Large intestine (tissue), 3 donors: ENCODE measurements around the gene KIF15. TPM values are rescaled to one million over a fixed set of nuclear protein-coding genes. Genes with fewer than 3 reads are reported as not detected.
"Not testable (repeated sequence)": the region's sequence is repeated elsewhere in the genome, so short reads cannot be mapped to it uniquely, and the experiment has no call there.

Source experiments
- DNase-seq, 2 donors: peaks; one replicate each; pipeline versions ENCODE4 v3.0.0 to v3.0.0-alpha.2; 2013
- H3K27ac ChIP-seq: one replicate; pipeline ENCODE4 v1.5.1; 2013; ENCODE audit warnings: low read length
- H3K27me3 ChIP-seq: 2 replicates; pipeline ENCODE4 v1.6.1; 2013; ENCODE audit warnings: low read length; ENCODE audit not compliant: control insufficient read depth, insufficient read depth
- H3K36me3 ChIP-seq: 2 replicates; pipeline ENCODE4 v1.6.1; 2013; ENCODE audit warnings: low read length; ENCODE audit not compliant: control insufficient read depth, insufficient read depth
- H3K4me1 ChIP-seq: one replicate; pipeline ENCODE4 v1.6.1; 2013; ENCODE audit warnings: low read length; ENCODE audit not compliant: control insufficient read depth, insufficient read depth
- H3K4me3 ChIP-seq: one replicate; pipeline ENCODE4 v1.5.1; 2013; ENCODE audit warnings: low read length
- H3K9me3 ChIP-seq: one replicate; pipeline ENCODE4 v1.6.1; 2013; ENCODE audit warnings: mild to moderate bottlenecking, low read depth, low read length, moderate library complexity; ENCODE audit not compliant: control insufficient read depth
- WGBS: methylation state at CpG from one replicate; pipeline ENCODE4 v1.1.5; 2013; ENCODE audit warnings: low lambda C conversion rate; ENCODE audit not compliant: insufficient coverage; 5-methylcytosine and 5-hydroxymethylcytosine counted together
- polyA plus RNA-seq: library from polyadenylated mRNA; unstranded; fragments of 120-200 nt; gene quantifications from one replicate; pipeline ENCODE4 v1.2.1, GENCODE V29; 2013

KIF15 gene
- polyA plus RNA-seq, 1 donor: 7.6 TPM

DNA sequence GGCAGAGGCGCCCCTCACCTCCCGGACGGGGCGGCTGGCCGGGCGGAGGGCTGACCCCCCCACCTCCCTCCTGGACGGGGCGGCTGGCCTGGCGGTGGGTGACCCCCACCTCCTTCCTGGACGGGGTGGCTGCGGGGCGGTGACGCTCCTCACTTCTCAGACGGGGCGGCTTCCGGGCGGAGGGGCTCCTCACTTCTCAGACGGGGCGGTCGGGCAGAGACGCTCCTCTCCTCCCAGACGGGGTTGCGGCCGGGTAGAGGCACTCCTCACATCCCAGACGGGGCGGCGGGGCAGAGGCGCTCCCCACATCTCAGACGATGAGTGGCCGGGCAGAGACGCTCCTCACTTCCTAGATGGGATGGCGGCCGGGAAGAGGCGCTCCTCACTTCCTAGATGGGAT lies 59.6 kb downstream of the KIF15 start:
- not testable (repeated sequence) for DNase-seq, H3K27me3 ChIP-seq, H3K36me3 ChIP-seq, H3K4me1 ChIP-seq, H3K27ac ChIP-seq, H3K9me3 ChIP-seq, H3K4me3 ChIP-seq
- no CpG with 5 or more reads among the region's 34 CpGs for WGBS

DNA sequence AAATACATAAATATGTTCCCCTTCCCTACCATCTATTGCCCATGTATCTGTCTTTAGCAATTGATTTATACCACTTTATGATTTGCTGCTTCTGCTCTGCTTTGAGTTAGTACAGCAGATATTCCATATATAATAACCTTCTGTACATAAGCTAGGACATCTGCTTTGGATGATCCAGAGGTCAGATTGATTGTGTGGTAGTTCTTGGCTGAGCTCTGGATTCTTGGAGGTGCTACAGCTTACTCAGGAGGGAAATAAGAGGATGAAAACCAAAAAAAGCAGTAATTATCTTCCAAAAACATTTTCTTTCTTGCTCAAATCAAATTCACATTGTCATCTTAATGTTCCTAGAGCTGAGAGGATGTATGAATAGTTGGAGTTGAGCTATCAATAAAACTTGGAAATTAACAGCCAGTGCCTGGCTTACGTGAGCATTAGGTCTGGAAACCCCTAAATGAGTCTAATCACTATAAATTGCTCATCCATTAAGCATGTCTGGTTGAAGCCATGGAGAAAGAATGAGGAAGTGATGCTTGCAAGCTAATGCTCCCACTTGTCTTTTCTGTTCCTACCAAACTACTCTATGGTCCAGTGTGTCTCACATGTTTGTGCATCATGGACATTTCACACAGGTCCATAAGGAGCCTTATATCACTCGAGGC lies 63.8 kb downstream of the KIF15 start:
- peak in 1 of 2 donors; percentile 6 for DNase-seq
- no peaks in the 10 kb centered on the region for H3K27me3 ChIP-seq
- H3K27ac ChIP-seq: no peak overlapping the region
- no peaks in the 10 kb centered on the region for H3K4me1 ChIP-seq
- no peak overlapping the region for H3K4me3 ChIP-seq
- H3K36me3 ChIP-seq: peaks cover 2% of the 10 kb centered on the region
- no peaks in the 10 kb centered on the region for H3K9me3 ChIP-seq
- no CpG with 5 or more reads among the region's 2 CpGs for WGBS

DNA sequence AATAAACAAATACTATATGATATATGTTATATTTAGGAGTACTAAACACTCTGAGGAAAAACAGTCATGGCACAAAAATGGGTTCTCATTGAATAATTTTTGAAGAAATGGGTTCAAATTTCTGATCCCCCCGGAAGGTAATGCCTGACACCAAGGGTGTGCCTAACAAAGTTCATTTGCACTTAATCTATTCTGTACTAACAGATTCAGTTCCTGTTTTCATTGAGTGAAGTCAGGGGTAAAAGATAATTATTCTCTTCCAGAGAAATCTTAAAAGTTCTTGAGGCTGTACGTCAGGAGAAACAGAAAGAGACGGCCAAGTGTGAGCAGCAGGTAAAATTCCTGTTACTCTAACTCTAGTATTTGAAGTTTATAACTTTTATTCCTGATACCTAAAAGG lies 65.6 kb downstream of the KIF15 start:
- Histone ChIP-seq H3K27me3 (no peaks in the 10 kb centered on the region), H3K27ac (no peak overlapping the region)

DNA sequence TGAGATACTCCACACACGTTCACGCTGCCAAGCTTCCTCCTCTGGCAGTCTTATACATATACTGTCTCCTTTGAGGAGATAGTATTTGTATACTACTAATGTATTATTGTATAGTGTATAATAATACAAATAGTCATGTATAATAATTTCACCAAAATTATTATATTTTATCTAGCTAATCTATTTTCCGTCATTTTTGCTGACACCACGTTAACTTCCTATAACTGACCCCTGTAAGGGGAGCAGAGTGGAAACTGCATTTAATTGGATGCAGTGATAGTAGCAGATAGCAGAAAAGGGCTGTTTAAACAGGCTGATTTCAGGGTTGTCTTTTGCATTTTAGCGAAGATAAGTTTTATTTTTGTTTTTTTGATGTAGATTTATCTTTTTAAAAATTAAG lies 69.6 kb downstream of the KIF15 start:
- no peak overlapping the region for H3K27ac ChIP-seq
- no peak overlapping the region for H3K4me3 ChIP-seq
- no peaks in the 10 kb centered on the region for H3K9me3 ChIP-seq
- 100% methylated on average over 3 of the region's 5 CpGs for WGBS
- H3K27me3 ChIP-seq: no peaks in the 10 kb centered on the region
- peaks cover 9% of the 10 kb centered on the region for H3K36me3 ChIP-seq
- DNase-seq: no peak
- no peaks in the 10 kb centered on the region for H3K4me1 ChIP-seq

More for the DNA sequence above, 65.6 kb downstream of the KIF15 start:
- Histone ChIP-seq H3K4me3 (no peak overlapping the region), H3K36me3 (peaks cover 8% of the 10 kb centered on the region), H3K4me1 (no peaks in the 10 kb centered on the region), H3K9me3 (no peaks in the 10 kb centered on the region)
- DNase-seq: no peak
- WGBS: 93% methylated on average over 2 of the region's 3 CpGs

DNA sequence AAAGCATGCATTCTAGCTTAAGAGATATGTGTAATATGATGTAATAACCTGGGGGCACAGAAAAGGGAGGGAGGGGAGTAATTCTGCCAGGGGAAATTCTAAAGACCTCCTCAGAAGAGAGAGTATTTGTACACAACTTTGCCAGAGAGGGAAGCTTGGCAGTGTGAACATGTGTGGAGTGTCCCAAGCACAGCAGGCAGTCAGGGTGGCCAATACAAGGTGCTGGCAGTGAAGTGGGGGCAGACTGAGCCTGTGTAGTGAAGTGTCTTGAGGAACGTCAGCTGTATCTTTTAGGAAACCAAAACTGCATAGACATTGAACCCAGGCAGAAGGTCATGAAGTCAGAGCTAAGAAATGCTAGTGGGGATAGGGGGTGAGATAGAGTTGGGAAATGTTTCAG lies 70.4 kb downstream of the KIF15 start:
- H3K9me3 ChIP-seq: no peaks in the 10 kb centered on the region
- H3K27ac ChIP-seq: no peak overlapping the region
- H3K4me3 ChIP-seq: no peak overlapping the region
- peaks cover 6% of the 10 kb centered on the region for H3K36me3 ChIP-seq
- no peaks in the 10 kb centered on the region for H3K27me3 ChIP-seq
- no peaks in the 10 kb centered on the region for H3K4me1 ChIP-seq
- WGBS: 67% methylated on average over 1 of the region's 1 CpG
- DNase-seq: no peak

DNA sequence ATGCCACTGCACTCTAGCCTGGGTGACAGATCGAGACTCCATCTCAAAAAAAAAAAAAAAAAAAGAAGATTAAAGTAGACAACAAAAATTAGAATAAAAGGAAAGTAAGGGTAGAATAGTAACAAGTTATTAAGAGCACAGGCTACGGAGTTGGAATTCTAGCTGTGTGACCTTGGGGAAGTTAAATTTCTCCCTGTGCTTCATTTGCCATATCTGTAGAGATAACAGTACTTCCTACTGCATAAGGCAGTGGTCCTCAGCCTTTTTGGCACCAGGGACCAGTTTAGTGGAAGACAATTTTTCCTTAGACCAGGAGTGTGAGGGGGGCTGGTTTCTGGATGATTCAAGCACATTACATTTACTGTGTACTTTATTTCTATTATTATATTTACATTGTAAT lies 71.4 kb downstream of the KIF15 start:
- H3K36me3 ChIP-seq: peaks cover 8% of the 10 kb centered on the region
- H3K27me3 ChIP-seq: no peaks in the 10 kb centered on the region
- no peak overlapping the region for H3K4me3 ChIP-seq
- WGBS: 100% methylated on average over 1 of the region's 2 CpGs
- no peaks in the 10 kb centered on the region for H3K4me1 ChIP-seq
- DNase-seq: no peak
- H3K27ac ChIP-seq: no peak overlapping the region
- no peaks in the 10 kb centered on the region for H3K9me3 ChIP-seq

DNA sequence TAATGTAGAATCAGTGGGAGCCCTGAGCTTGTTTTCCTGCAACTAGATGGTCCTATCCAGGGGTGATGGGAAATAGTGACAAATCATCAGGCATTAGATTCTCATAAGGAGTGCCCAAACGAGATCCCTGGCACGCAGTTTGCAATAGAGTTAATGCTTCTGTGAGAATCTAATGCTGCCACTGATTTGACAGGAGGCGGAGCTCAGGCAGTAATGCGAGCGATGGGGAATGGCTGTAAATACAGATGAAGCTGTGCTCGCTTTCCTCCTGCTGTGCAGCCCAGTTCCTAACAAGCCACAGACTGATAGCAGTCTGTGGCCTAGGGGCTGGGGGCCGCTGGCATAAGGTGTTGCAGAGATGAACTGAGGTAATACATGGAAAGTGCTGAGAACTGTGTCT lies 71.8 kb downstream of the KIF15 start:
- Histone ChIP-seq H3K4me1 (no peaks in the 10 kb centered on the region), H3K9me3 (no peaks in the 10 kb centered on the region), H3K4me3 (no peak overlapping the region), H3K27ac (no peak overlapping the region), H3K27me3 (no peaks in the 10 kb centered on the region), H3K36me3 (peaks cover 8% of the 10 kb centered on the region)
- WGBS: no CpG with 5 or more reads among the region's 7 CpGs
- no peak for DNase-seq

DNA sequence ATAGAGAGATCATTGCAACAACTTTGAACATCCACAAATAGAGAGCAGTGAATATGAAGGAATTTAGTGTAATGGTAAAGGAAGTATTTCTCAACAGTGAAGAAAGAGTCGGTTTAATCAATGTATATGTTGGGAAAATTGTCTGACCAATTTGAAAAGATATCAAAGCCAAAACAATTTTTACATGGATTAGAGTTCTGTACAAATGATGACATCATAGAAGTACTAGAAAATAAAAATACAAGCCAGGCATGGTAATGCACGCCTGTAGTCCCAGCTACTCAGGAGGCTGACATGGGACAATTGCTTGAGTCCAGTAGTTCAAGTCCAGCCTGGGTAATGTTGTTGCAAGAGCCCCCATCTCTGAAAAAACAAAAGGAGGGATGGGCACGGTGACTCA lies 74.1 kb downstream of the KIF15 start:
- Histone ChIP-seq H3K27ac (no peak overlapping the region), H3K27me3 (no peaks in the 10 kb centered on the region), H3K36me3 (peaks cover 8% of the 10 kb centered on the region), H3K9me3 (no peaks in the 10 kb centered on the region), H3K4me3 (no peak overlapping the region), H3K4me1 (no peaks in the 10 kb centered on the region)
- 100% methylated on average over 1 of the region's 3 CpGs for WGBS
- DNase-seq: no peak

DNA sequence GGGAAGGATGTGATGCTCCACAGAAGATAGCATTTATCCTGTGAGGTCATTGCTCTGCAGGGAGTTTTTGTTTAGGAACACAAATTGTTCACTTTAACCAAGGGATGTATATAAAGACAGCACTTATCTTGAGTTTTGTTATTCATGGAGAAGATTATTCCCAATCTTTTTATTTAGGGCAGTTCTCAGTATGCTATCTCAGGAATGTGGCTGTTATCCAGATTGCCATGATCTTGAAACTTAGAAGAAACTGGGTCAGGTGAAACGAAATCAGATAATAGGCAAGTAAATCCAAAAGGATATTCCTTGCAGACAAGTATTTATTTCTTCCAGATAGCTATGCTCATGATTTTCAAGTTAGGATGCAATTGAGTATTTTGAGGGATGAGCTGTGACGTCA lies 80.8 kb downstream of the KIF15 start:
- no peak for DNase-seq
- peaks cover 7% of the 10 kb centered on the region for H3K36me3 ChIP-seq
- WGBS: 100% methylated on average over 1 of the region's 2 CpGs
- no peak overlapping the region for H3K4me3 ChIP-seq
- H3K27ac ChIP-seq: no peak overlapping the region
- no peaks in the 10 kb centered on the region for H3K27me3 ChIP-seq
- no peaks in the 10 kb centered on the region for H3K9me3 ChIP-seq
- no peaks in the 10 kb centered on the region for H3K4me1 ChIP-seq

DNA sequence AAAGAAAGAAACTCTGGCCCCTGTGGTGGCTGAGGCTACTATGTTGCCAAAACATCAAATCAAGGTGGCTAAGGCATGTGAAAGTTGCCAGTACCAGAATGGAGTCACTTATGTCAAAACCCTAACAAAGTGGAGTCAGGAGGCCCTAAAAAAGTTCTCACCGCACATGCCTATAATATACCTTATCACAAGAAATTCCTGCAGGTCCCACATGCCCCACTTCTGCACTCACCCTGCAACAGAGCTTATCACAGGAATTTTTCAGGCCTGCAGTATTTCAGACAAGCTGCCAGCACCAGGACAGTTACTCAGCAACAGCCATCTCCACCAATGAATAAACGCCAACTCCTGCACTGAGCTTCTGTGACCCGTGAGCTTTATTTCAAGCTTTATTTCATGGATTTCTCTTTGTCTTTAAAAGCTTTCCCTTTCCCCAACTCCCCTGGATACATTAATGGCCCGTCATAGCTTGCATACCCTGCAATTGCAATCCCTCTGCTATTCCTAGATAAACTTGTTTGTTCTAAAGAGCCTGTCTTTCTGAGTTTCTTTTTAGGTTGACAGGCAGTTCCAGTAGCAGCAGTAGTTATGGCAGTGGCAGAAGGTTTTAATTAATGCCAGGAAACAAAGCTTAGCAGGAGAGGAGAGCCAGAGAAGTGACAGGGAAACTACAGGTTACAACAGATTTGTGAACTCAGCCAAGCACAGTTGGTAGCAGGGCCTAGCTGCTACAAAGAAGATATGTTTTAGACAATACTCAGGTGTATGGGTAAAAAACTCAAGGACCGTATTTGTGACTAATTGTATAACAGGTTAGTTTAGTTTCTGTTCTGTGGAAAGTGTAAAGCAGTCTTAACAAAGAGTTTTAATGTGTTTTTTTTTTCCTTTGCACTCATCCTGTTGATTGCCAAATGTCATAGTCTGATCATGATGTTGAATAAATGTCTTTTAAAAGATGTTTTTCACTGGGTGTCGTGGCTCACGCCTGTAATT lies 84.2 kb downstream of the KIF15 start:
- DNase-seq: no peak
- Histone ChIP-seq H3K4me3 (no peak overlapping the region), H3K27me3 (no peaks in the 10 kb centered on the region), H3K9me3 (no peaks in the 10 kb centered on the region), H3K4me1 (no peaks in the 10 kb centered on the region), H3K27ac (no peak overlapping the region), H3K36me3 (peaks cover 5% of the 10 kb centered on the region)
- 54% methylated on average over 4 of the region's 7 CpGs for WGBS
